K562 (cell line): ENCODE measurements around the gene GLT6D1. TPM values are rescaled to one million over a fixed set of nuclear protein-coding genes. Genes with fewer than 3 reads are reported as not detected.

Source experiments
- CBFA2T2 ChIP-seq: fragments of 450-650 bp; conservative IDR thresholded peaks from 2 replicates; pipeline ENCODE4 v1.6.1; 2017; ENCODE audit warnings: mild to moderate bottlenecking
- TFE3 ChIP-seq: fragments of 450-650 bp; formaldehyde crosslinking; IDR thresholded peaks from 2 replicates; pipeline ENCODE4 v1.4.0; 2020; ENCODE audit warnings: mild to moderate bottlenecking, mixed read lengths
- ZBTB40 ChIP-seq, 2 experiments: fragments of 450-650 bp in 1 of 2; sonication (generic) in 1 of 2; formaldehyde crosslinking in 1 of 2; IDR thresholded peaks; 2 replicates each; pipeline versions ENCODE4 v1.7.1 to v1.9.0; 2016 to 2022; ENCODE audit warnings: inconsistent platforms in 1 of 2, mild to moderate bottlenecking in 1 of 2, missing genetic modification reagents in 1 of 2
- polyA plus RNA-seq, 8 experiments: library from polyadenylated mRNA; depleted of rRNA in 4 of 8; stranded (reverse) in 5 of 8; unstranded in 3 of 8; fragments of >200 nt; fragmentation: Nextera tagmentation in 2 of 8; fragmentation: Illumina TruSeq in 1 of 8; extraction: Ambion mirVana in 2 of 8; extraction: Trizol in 1 of 8; gene quantifications; 2 replicates each; pipeline versions ENCODE4 v1.2.1 to v1.2.3, GENCODE V29; 2011 to 2014; ENCODE audit warnings: inconsistent platforms in 1 of 8, missing spikeins in 1 of 8
- total RNA-seq, 7 experiments: library from RNA; depleted of rRNA in 6 of 7; stranded (reverse); fragments of >200 nt in 6 of 7; fragmentation: Illumina TruSeq in 2 of 7; extraction: Trizol in 2 of 7; gene quantifications; 2 replicates each; pipeline versions ENCODE4 v1.2.1 to v1.2.3, GENCODE V29; 2011 to 2021; ENCODE audit warnings: low replicate concordance in 1 of 7

GLT6D1 gene
- total and polyA plus RNA-seq, 9 of the 15 experiments (the other 6 are each of a cell fraction or from before 2014, with no cell fraction given), result not detected

- TF ChIP-seq ZBTB40 (IDR thresholded peaks at IDR 0.05) (no peak), ZBTB40 (CRISPR knock-in tag; IDR thresholded peaks at IDR 0.05) (no peak), CBFA2T2 (no peak), TFE3 (no peak)
Measured at GRCh38 chr9:135639196-135639595, at the start of gene GLT6D1 (continued).
